GM12873 (cell line): ENCODE results near the gene SUCNR1.

Experiments
- TF ChIP-seq, protein P1 (sequence below): IDR thresholded peaks from 2 replicates; pipeline ENCODE4 v1.5.1; 2012; ENCODE audit warnings: low read depth, mild to moderate bottlenecking, moderate library complexity, low read length, control low read depth; ENCODE audit not compliant: insufficient read depth; ENCODE audit errors: missing control alignments

Gene SUCNR1

DNA sequence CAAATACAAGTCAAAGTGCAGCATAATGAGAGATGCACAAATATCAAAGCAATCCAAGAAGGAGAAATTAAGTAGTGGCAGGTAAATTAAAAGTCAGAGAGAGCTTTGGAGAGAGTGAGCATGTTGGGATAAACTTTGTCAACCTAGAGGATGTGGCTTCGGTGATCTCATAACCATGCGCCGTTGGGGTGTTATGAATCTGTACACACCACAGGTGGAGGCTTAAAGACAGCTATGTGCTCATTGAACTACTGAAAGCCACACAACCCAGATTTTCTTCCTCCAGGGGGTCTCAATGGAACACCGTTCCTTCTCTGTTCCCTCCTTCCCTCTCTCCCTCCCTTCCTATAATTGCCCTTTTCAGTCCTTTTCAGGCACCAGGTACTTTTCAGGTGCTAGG lies 52.0 kb downstream of the SUCNR1 start:
- TF ChIP-seq, protein P1, sequence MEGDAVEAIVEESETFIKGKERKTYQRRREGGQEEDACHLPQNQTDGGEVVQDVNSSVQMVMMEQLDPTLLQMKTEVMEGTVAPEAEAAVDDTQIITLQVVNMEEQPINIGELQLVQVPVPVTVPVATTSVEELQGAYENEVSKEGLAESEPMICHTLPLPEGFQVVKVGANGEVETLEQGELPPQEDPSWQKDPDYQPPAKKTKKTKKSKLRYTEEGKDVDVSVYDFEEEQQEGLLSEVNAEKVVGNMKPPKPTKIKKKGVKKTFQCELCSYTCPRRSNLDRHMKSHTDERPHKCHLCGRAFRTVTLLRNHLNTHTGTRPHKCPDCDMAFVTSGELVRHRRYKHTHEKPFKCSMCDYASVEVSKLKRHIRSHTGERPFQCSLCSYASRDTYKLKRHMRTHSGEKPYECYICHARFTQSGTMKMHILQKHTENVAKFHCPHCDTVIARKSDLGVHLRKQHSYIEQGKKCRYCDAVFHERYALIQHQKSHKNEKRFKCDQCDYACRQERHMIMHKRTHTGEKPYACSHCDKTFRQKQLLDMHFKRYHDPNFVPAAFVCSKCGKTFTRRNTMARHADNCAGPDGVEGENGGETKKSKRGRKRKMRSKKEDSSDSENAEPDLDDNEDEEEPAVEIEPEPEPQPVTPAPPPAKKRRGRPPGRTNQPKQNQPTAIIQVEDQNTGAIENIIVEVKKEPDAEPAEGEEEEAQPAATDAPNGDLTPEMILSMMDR = no peak

DNA sequence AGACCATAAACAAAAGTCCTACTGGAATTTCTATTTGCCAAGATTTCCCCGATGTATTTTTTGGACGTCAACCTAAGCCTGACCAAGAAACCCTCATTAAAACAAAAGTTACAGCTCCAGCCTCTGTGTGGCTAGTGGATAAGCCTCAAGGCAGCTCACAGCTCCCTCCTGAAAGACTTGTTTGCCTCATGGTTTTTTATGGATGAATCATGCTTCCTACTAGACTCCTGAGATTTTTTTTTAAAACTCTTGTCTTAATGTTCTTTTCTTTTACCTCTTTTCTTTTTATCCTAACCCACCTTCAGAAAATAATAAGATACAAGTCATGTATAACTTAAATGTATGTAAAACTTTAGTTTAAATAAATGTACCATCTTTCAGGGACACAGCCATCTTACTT lies 52.4 kb downstream of the SUCNR1 start:
- TF ChIP-seq, protein P1 = no peak

DNA sequence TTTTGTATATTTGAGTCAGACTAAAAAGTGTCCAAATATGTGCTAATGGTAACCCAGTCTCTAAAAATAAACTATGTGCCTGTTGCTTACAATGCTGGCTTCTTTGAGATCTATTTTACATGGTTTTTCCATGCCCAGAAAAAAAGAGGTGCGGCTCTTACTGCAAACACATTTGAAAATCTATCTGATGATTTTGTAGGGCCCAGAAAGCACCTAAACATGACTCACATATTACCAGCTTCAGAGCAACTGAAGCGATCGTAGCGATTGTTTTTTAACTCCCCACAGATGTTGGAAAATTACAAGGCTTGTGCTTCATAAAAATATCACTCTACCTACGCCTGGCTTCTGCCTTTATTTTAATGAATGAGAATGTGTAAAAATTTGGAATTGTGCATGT lies 53.5 kb downstream of the SUCNR1 start:
- TF ChIP-seq, protein P1 = no peak

DNA sequence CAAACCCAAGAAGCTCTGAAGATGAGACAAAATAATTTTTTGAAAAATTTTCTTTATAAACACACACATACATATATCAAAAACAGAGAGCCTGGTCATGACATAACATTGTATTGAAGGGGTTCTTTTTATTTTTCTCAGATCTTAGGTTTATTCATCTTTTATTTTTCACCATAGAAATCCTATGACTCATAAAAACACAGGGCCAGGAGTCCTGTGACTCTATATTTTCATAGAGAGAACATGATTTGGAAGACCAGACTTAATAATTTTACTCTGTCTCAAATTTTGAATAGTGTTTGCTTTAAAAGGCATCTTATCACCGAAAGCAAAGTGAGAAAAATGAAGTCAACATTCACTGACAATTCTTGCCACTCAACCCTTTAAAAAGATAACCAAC lies 57.7 kb downstream of the SUCNR1 start:
- TF ChIP-seq, protein P1 = no peak

DNA sequence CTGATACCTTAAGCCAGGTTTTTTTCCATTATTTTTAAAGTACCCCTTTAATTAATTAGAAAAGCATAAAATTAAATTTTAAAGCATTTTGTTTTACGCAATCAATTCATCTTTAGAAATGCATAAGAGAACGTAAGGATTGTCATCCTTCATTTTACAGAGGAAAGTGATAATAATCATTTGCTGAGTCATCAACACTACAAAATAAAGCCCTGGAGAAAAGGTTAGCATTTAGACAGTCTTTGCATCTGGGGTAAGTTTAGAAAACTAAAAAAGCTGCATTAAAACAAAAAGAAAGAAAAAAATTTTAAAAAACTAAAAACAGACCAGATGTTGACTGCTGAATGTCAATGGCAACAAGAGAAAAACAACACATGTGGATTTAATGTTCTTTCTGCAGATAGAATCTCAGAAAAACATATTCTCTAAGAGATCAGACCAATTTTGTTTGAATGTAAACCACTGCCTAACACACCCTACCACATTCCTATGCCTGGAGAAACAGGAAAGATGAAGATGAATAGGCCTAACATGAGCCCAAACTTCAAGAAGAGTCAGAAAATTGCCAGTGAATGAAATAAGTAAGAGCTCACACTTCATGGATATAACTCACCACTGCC lies 59.9 kb downstream of the SUCNR1 start:
- TF ChIP-seq, protein P1 = no peak
